H1 (cell line): ENCODE data around the gene ZNF516.

Experiments
- CEBPB ChIP-seq: IDR thresholded peaks from 2 replicates; pipeline ENCODE4 v1.6.1; 2012; ENCODE audit warnings: low read depth, low read length
- EP300 ChIP-seq, 2 experiments: IDR thresholded peaks; 1 replicate in 1 of 2; 2 replicates in 1 of 2; pipeline ENCODE4 v1.6.1; 2011 to 2012; ENCODE audit warnings: low read depth in 2 of 2, low read length in 2 of 2, mild to moderate bottlenecking in 2 of 2, borderline replicate concordance in 1 of 2, inconsistent platforms in 1 of 2, moderate library complexity in 1 of 2
- FOSL1 ChIP-seq: IDR thresholded peaks from 2 replicates; pipeline ENCODE4 v1.6.1; 2011; ENCODE audit warnings: mild to moderate bottlenecking, low read depth, low read length, moderate library complexity; ENCODE audit not compliant: insufficient read depth
- JUND ChIP-seq: IDR thresholded peaks from 2 replicates; pipeline ENCODE4 v1.6.1; 2011; ENCODE audit warnings: mild to moderate bottlenecking, improper control_type of control experiment, low read length
- MAX ChIP-seq: IDR thresholded peaks from 2 replicates; pipeline ENCODE4 v1.6.1; 2012; ENCODE audit warnings: inconsistent platforms
- POLR2A ChIP-seq, 2 experiments: IDR thresholded peaks; 1 replicate in 1 of 2; 2 replicates in 1 of 2; pipeline ENCODE4 v1.6.1; 2011; ENCODE audit warnings: low read depth in 2 of 2, low read length in 2 of 2, mild to moderate bottlenecking in 2 of 2; ENCODE audit errors: control extremely low read depth in 1 of 2
- SAP30 ChIP-seq: fragments of 300-600 bp; sonication (generic); IDR thresholded peaks from 2 replicates; pipeline ENCODE4 v1.7.1; 2012; ENCODE audit warnings: low read length, moderate library complexity, mild to moderate bottlenecking, inconsistent platforms; ENCODE audit not compliant: insufficient read depth, insufficient replicate concordance
- SIN3A ChIP-seq, 2 experiments: IDR thresholded peaks in 1 of 2; conservative IDR thresholded peaks in 1 of 2; 2 replicates each; pipeline ENCODE4 v1.6.1; 2011 to 2012; ENCODE audit warnings: low read length in 2 of 2, improper control_type of control experiment in 1 of 2, low read depth in 1 of 2, mild to moderate bottlenecking in 1 of 2
- SIRT6 ChIP-seq: IDR thresholded peaks from one replicate; pipeline ENCODE4 v1.7.1; 2012; ENCODE audit warnings: low read length, inconsistent platforms
- SIX5 ChIP-seq: IDR thresholded peaks from 2 replicates; pipeline ENCODE4 v1.6.1; 2011; ENCODE audit warnings: mild to moderate bottlenecking, low read depth, low read length
- TAF1 ChIP-seq: IDR thresholded peaks from 2 replicates; pipeline ENCODE4 v1.6.1; 2011; ENCODE audit warnings: mild to moderate bottlenecking, low read depth, low read length
- TF ChIP-seq, protein P1 (sequence below), 3 experiments: IDR thresholded peaks; 1 replicate in 2 of 3; 2 replicates in 1 of 3; pipeline versions ENCODE4 v1.5.1 to v1.6.1; 2011; ENCODE audit warnings: low read length in 3 of 3, mild to moderate bottlenecking in 3 of 3, inconsistent platforms in 2 of 3, low read depth in 1 of 3, moderate library complexity in 1 of 3; ENCODE audit not compliant: insufficient read depth in 1 of 3; ENCODE audit errors: control extremely low read depth in 1 of 3
- TF ChIP-seq, protein P2 (sequence below): IDR thresholded peaks from 2 replicates; pipeline ENCODE4 v1.6.1; 2011; ENCODE audit warnings: low read length, improper control_type of control experiment

DNA sequence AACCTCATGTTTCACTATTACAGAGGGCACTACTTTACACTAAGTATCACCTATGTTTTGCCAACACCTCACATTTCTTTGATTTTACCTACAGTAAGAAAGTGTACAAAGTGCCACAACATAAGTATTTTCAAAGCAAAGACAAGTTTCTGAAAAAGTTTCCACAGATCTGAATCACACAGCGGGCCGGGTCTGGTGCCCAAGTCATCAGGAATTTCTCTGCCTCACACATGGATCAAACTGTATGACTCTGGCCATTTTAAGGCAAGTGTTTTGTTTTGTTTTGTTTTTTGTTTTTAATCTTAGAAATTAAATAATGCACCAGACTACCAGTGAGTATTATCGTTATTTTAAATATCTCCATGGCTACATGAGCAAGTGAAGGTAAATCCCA, 73.4 kb downstream of the ZNF516 start:
- TF ChIP-seq SAP30 (no peak), TAF1 (no peak), EP300 (IDR thresholded peaks at IDR 0.05; ENCODE audit: borderline replicate concordance in 1 of 2, low read depth in 2 of 2, low read length in 2 of 2) (no peak), MAX (no peak), SIRT6 (no peak), SIN3A (conservative IDR thresholded peaks at IDR 0.05 in 1 of 2, IDR thresholded peaks at IDR 0.05 in 1 of 2; ENCODE audit: low read depth in 1 of 2, low read length in 2 of 2) (no peak), POLR2A (IDR thresholded peaks at IDR 0.05; ENCODE audit: control extremely low read depth in 1 of 2, low read depth in 2 of 2, low read length in 2 of 2) (no peak), FOSL1 (no peak), SIX5 (no peak), CEBPB (no peak), JUND (no peak)
- TF ChIP-seq, protein P1, sequence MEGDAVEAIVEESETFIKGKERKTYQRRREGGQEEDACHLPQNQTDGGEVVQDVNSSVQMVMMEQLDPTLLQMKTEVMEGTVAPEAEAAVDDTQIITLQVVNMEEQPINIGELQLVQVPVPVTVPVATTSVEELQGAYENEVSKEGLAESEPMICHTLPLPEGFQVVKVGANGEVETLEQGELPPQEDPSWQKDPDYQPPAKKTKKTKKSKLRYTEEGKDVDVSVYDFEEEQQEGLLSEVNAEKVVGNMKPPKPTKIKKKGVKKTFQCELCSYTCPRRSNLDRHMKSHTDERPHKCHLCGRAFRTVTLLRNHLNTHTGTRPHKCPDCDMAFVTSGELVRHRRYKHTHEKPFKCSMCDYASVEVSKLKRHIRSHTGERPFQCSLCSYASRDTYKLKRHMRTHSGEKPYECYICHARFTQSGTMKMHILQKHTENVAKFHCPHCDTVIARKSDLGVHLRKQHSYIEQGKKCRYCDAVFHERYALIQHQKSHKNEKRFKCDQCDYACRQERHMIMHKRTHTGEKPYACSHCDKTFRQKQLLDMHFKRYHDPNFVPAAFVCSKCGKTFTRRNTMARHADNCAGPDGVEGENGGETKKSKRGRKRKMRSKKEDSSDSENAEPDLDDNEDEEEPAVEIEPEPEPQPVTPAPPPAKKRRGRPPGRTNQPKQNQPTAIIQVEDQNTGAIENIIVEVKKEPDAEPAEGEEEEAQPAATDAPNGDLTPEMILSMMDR (IDR thresholded peaks at IDR 0.05; ENCODE audit: control extremely low read depth in 1 of 3, insufficient read depth in 1 of 3, low read depth in 1 of 3, low read length in 3 of 3): no peak
- TF ChIP-seq, protein P2, sequence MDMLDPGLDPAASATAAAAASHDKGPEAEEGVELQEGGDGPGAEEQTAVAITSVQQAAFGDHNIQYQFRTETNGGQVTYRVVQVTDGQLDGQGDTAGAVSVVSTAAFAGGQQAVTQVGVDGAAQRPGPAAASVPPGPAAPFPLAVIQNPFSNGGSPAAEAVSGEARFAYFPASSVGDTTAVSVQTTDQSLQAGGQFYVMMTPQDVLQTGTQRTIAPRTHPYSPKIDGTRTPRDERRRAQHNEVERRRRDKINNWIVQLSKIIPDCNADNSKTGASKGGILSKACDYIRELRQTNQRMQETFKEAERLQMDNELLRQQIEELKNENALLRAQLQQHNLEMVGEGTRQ: no peak
